NCI-H2227 (cell line): ENCODE results near the gene GCAT.
"Not testable (repeated sequence)": the region's sequence is repeated elsewhere in the genome, so short reads cannot be mapped to it uniquely, and the experiment has no call there.

Experiments
- DNase-seq: peaks from one replicate; lab custom pipeline; 2025; ENCODE audit not compliant: unreplicated experiment; lab: John Stamatoyannopoulos, UW

GCAT gene

GRCh38 chr22:37782340-37783168, 25.2 kb upstream of the GCAT start:
- no peak for DNase-seq

DNA sequence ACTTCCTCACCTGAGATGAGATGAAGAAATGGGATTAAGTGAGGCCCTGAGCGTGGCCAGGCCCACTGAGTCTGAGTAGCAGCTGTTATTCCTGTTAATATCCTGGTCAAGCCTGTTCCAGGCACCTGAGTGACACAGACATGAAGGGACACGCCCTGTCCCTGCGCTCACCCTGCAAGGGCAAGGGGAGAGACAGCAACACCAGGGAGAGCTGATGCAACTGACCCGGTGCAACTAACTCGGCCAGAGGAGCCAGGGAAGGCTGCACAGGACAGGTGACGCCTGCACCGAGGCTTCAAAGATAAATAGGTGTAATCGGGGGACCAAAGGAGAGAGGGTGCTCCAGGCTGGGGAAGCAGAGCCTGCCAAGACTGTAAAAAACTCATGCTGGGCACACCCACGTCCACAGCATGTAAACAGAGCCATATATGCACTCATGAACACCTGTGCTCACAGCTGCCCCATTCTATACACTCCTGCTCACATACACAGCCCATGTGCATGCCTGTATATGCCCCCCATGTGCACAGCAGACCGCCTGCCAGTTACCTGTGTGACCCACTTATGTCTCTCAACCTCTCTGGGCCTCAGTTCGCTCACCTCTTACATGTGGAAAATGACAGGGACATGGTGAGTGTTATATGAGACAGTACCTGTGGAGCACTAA, 22.8 kb upstream of the GCAT start:
- DNase-seq: no peak

DNA sequence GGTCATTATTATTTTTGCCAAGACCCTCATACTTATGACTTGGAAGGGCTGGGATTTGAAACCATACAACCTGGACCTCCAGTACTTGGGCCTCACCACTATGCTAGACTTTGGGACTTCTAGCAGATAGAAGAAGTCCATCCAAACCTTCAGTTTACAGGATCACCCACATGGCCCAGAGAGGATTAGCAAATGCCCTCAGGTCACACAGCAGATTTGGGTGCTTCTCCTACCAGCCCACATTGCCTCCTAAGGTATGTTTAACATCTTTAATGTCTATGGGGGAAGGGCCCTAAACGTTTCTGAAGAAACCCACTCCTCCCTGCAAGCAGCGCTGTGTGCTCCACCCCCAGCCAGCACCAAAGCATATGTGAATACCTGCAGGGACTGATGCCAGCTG, 17.5 kb upstream of the GCAT start:
- no peak for DNase-seq

GRCh38 chr22:37792494-37792893, 15.2 kb upstream of the GCAT start:
- DNase-seq: no peak

GRCh38 chr22:37794376-37794775, 13.4 kb upstream of the GCAT start:
- DNase-seq: no peak

- DNase-seq: no peak
Measured at GRCh38 chr22:37796079-37796478, 11.7 kb upstream of the GCAT start.

DNA sequence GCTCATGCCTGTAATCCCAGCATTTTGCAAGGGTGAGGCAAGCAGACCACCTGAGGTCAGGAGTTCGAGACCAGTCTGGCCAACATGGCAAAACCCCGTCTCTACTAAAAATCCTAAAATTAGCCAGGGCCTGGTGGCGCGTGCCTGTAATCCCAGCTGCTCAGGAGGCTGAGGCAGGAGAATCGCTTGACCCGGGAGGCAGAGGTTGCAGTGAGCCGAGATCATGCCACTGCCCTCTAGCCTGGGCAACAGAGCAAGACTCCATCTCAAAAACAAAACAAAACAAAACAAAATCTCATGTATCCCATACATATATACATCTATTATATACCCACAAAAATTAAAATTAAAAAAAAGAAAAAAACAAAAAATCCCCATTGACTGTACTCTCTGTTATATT, 10.5 kb upstream of the GCAT start:
- not testable (repeated sequence) for DNase-seq

DNA sequence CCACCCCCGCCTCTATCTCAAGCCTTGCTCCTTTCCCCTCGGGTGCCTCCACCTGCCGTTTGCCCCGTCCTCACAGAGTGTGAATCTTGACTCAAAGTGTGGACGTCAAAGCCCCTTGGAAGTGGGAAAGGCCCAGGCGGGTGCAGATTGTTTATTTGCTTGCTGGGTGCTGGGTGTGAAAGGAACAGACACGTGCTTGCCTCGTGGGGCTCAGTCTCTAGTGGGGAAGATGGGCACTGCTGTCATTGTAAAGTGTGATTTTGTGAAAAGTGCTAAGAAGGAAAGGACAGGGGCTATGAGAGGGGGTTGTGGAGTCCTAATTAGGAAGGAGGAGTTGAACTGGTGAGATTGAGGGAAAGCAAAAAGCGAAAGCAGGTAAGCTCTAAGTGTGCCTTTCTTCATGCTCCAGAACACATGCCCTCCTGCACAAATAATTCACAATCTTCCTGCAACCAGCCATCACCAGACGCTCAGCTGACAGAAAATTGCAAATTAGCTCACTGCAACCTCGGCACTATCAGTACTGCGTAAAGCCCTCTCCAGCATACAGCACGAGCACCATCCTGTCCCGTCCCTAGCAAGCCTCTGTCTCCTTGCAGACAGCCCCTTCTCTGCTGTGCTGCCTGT, 9.7 kb upstream of the GCAT start:
- DNase-seq: no peak

- DNase-seq: not testable (repeated sequence)
Measured at GRCh38 chr22:37799979-37800378, 7.8 kb upstream of the GCAT start.

DNA sequence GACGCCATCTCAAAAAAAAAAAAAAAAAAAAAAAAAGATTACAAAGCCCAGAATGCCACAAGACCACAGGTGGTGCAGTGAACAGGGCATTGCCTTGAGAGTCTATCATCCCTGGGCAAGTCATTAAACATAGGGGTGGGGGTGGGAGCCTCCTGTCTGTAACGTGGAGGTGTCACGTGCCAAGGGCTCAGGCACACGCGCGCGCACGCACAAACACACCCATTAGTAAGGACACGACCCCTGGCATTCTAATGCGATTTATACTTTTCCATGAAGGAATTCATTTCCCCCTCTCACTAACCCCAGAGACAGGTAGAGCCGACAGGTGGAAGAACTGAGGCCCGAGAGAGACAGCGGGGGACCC, 5.8 kb upstream of the GCAT start:
- peak; percentile 71 for DNase-seq

DNA sequence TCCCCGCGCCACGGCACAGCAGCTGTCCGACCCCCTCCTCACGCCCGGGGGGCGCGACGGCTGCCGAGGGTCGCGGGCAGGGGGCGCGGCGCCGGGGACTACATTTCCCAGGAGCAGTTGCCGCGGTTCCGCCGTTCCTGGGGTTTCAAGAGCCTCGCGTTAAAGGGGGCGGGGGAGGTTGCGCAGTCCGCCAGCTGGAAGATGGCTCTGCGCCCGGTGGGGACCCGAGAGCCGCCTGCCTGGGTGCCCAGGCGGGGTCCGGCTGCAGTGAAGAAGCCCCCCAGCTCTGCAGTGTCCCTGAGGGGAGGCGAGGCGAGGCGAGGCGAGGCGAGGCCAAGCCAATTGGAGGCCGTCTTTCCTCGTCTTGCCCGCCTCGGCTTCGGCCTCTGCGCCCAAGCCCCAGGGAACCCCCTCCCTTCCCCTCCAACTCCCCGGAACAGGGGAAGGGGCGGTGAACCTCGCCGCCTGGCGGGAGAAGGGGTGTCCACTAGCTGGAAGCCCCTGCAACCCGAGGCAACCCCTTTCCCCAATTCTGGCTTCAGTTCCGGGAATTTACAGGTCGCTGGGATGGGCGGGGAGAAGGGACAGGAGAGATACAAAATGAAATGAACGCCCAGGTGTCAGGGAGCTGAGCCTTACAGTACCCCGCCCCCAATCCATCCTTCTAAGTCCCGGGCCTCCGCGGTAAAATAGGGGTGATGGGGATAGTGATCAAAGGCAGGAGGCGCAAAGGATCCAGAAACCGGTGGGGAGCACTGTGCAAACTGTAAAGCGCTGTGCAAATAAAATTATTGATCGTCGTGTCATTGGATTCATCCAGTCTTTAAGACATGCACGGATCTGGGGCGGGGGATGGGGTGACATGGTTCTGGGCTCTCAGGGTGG, 5.2 kb upstream of the GCAT start:
- DNase-seq: peak; percentile 80

GRCh38 chr22:37803195-37803638, 4.5 kb upstream of the GCAT start:
- peak; percentile 39 for DNase-seq

DNA sequence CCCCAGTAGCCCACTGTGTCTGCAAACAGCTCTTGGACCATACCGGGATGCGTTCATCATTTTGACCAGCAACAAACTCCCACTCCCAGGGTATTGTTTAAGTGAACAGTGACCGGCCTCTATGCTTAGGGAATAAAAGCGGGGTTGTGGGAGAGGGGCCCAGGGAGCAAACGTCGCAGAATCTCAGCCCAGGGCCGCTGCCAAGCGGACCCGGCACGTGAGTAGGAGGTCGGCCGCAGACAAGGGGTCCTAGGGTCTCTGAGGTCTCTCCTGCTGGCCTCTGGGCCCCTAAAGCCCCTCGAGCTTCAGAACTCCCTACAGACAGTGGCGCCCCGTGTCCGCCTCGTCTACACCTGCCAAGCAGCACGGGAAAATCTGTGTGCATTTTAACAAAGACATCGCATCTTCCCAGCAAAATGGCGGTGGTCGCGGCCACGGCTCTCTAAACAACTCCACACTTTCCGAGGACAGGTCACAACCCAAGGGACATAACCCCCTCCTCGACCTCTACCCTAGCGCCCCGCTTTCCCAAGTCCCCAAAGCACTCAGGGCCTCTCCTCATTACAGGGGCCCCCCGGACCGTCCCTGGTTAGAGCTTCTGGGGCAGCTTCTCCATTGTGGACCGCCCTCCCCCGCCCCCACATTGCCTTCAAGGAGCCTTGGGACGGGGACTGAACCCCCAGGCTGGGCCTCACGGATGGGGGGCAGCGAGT, 3.9 kb upstream of the GCAT start:
- peak; percentile 39 for DNase-seq

DNA sequence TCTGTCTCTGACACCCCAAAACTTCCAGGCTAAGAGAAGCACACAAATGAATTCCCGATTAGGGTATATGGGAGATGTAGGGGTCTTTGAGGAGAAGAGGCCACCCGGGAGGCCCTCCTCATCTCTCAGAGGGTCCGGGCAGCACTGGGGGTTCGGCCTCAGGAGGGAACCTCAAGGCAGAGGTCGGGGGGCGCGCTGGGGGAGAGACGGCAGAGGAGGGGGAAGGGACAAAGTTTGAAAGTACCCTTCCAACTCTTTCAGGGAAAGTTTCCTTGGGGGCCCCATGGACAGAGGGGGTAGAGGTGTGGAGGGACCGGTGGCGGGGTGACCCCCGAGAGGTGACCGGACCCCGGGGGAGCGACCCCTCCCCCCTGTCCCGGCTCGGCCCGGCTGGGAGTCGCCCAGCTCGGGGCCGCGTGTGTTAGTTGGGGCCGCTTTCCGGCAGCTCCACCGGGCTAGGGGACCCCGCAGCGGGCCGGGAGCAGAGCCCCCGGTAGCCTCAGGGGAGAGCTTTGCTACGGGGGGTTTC, 3.3 kb upstream of the GCAT start:
- DNase-seq: peak; percentile 13

- DNase-seq: peak; percentile 85
Measured at GRCh38 chr22:37804881-37805809, 2.6 kb upstream of the GCAT start.

GRCh38 chr22:37805810-37806277, 1.9 kb upstream of the GCAT start:
- no peak for DNase-seq

- DNase-seq: no peak
Measured at GRCh38 chr22:37806409-37807333, 1.1 kb upstream of the GCAT start.

- no peak for DNase-seq
Measured at GRCh38 chr22:37808294-37808657, 542 bp downstream of the GCAT start.
